CD14-positive monocyte (primary cell): ENCODE measurements around the gene IL2RG. TPM values are rescaled to one million over a fixed set of nuclear protein-coding genes. Genes with fewer than 3 reads are reported as not detected.

Source experiments
- DNase-seq, 3 donors: peaks; one replicate each; pipeline ENCODE4 v3.0.0-alpha.2; 2011 to 2022
- H2AFZ ChIP-seq: 2 replicates; pipeline ENCODE4 v1.6.0; 2012; ENCODE audit warnings: mild to moderate bottlenecking, low read depth, low read length, inconsistent platforms; ENCODE audit not compliant: insufficient read depth, poor library complexity, severe bottlenecking
- H3K27ac ChIP-seq, 2 donors: 1 replicate in 1 of 2; 2 replicates in 1 of 2; pipeline ENCODE4 v1.5.1; 2012 to 2013; ENCODE audit warnings: low read length in 2 of 2, control low read depth in 1 of 2, inconsistent platforms in 1 of 2, low read depth in 1 of 2, mild to moderate bottlenecking in 1 of 2
- H3K27me3 ChIP-seq, 2 donors: one replicate each; pipeline versions ENCODE4 v1.6.0 to v1.6.1; 2011 to 2013; ENCODE audit warnings: low read length in 2 of 2; ENCODE audit not compliant: control insufficient read depth in 2 of 2, insufficient read depth in 2 of 2
- H3K36me3 ChIP-seq, 2 donors: replicated peaks in 1 of 2; 1 replicate in 1 of 2; 2 replicates in 1 of 2; pipeline versions ENCODE4 v1.5.1 to v1.6.1; 2012 to 2013; ENCODE audit warnings: low read length in 2 of 2, control low read depth in 1 of 2, inconsistent platforms in 1 of 2, mild to moderate bottlenecking in 1 of 2; ENCODE audit not compliant: insufficient read depth in 2 of 2, control insufficient read depth in 1 of 2
- H3K4me1 ChIP-seq, 2 donors: 1 replicate in 1 of 2; 2 replicates in 1 of 2; pipeline versions ENCODE4 v1.5.1 to v1.6.1; 2012 to 2013; ENCODE audit warnings: low read length in 2 of 2, control low read depth in 1 of 2, inconsistent platforms in 1 of 2, mild to moderate bottlenecking in 1 of 2, moderate library complexity in 1 of 2; ENCODE audit not compliant: insufficient read depth in 2 of 2, control insufficient read depth in 1 of 2
- H3K4me2 ChIP-seq: replicated peaks from 2 replicates; pipeline ENCODE3; 2012; ENCODE audit warnings: low read length, moderate library complexity, mild to moderate bottlenecking; ENCODE audit not compliant: poor library complexity, severe bottlenecking; ENCODE audit errors: extremely low read depth
- H3K4me3 ChIP-seq, 3 experiments: fragments of 200-600 bp in 1 of 3; sonication (generic) in 1 of 3; replicated peaks in 1 of 3; 1 replicate in 2 of 3; 2 replicates in 1 of 3; pipeline ENCODE4 v1.5.1; 2011 to 2013; ENCODE audit warnings: low read length in 3 of 3, mild to moderate bottlenecking in 3 of 3, control low read depth in 2 of 3, low read depth in 2 of 3, inconsistent platforms in 1 of 3, moderate library complexity in 1 of 3
- H3K79me2 ChIP-seq: 2 replicates; pipeline ENCODE4 v1.6.0; 2012; ENCODE audit warnings: mild to moderate bottlenecking, control low read depth, inconsistent platforms, low read length, moderate library complexity; ENCODE audit not compliant: insufficient read depth
- H3K9ac ChIP-seq: 2 replicates; pipeline ENCODE4 v1.6.0; 2017; ENCODE audit warnings: low read length, mild to moderate bottlenecking; ENCODE audit not compliant: insufficient read depth, poor library complexity, severe bottlenecking
- H3K9me3 ChIP-seq, 2 donors: replicated peaks in 1 of 2; 1 replicate in 1 of 2; 2 replicates in 1 of 2; pipeline versions ENCODE4 v1.5.1 to v1.6.1; 2012 to 2013; ENCODE audit warnings: low read length in 2 of 2, control low read depth in 1 of 2; ENCODE audit not compliant: control insufficient read depth in 1 of 2, insufficient read depth in 1 of 2
- H4K20me1 ChIP-seq: 2 replicates; pipeline ENCODE4 v1.6.0; 2012; ENCODE audit warnings: mild to moderate bottlenecking, low read length, control low read depth, moderate library complexity; ENCODE audit not compliant: insufficient read depth
- H3K27ac Mint-ChIP-seq, 7 donors: one replicate each; pipeline ENCODE4 v1.8.0; 2020; ENCODE audit warnings: mild to moderate bottlenecking in 7 of 7, mixed read lengths in 7 of 7, moderate library complexity in 6 of 7, inconsistent platforms in 2 of 7
- H3K27me3 Mint-ChIP-seq, 3 donors: one replicate each; pipeline ENCODE4 v1.8.0; 2021 to 2022; ENCODE audit warnings: low read depth in 3 of 3, mild to moderate bottlenecking in 3 of 3, mixed read lengths in 3 of 3, moderate library complexity in 3 of 3, inconsistent platforms in 1 of 3
- H3K36me3 Mint-ChIP-seq, 2 donors: one replicate each; pipeline ENCODE4 v1.8.0; 2020; ENCODE audit warnings: mixed read lengths in 2 of 2, inconsistent platforms in 1 of 2, mild to moderate bottlenecking in 1 of 2
- H3K4me1 Mint-ChIP-seq: one replicate; pipeline ENCODE4 v1.8.0; 2020; ENCODE audit warnings: mild to moderate bottlenecking, mixed read lengths
- H3K4me3 Mint-ChIP-seq, 2 donors: one replicate each; pipeline ENCODE4 v1.8.0; 2020; ENCODE audit warnings: mild to moderate bottlenecking in 2 of 2, mixed read lengths in 2 of 2, moderate library complexity in 1 of 2
- H3K9me3 Mint-ChIP-seq, 7 donors: one replicate each; pipeline ENCODE4 v1.8.0; 2020 to 2022; ENCODE audit warnings: mixed read lengths in 7 of 7, mild to moderate bottlenecking in 6 of 7, moderate library complexity in 6 of 7, inconsistent platforms in 2 of 7
- WGBS: methylation state at CpG from one replicate; pipeline ENCODE4 v1.1.5; 2013; ENCODE audit warnings: missing lambda C conversion rate; ENCODE audit not compliant: insufficient coverage; 5-methylcytosine and 5-hydroxymethylcytosine counted together
- intact Hi-C, 2 donors: fragments of 100-400 bp; cut with micrococcal nuclease; formaldehyde crosslinking; loops; one replicate each; pipeline versions ENCODE4 v1.15.0 to v1.15.1; 2023
- polyA plus RNA-seq, 3 donors: library from polyadenylated mRNA; depleted of rRNA in 1 of 3; unstranded in 2 of 3; stranded (reverse) in 1 of 3; fragments of 300-500 nt in 2 of 3; fragments of >200 nt in 1 of 3; fragmentation: Illumina TruSeq in 2 of 3; gene quantifications; 1 replicate in 2 of 3; 2 replicates in 1 of 3; pipeline ENCODE4 v1.2.3, GENCODE V29; 2012 to 2021
- TF ChIP-seq, protein P1 (sequence below): fragments of 200-600 bp; IDR thresholded peaks from one replicate; pipeline ENCODE4 v1.8.0; 2022; ENCODE audit warnings: antibody characterized with exemption, mild to moderate bottlenecking

The IL2RG gene
- polyA plus RNA-seq, 3 donors, result 48.3 to 105 (median 94.5) TPM

DNA sequence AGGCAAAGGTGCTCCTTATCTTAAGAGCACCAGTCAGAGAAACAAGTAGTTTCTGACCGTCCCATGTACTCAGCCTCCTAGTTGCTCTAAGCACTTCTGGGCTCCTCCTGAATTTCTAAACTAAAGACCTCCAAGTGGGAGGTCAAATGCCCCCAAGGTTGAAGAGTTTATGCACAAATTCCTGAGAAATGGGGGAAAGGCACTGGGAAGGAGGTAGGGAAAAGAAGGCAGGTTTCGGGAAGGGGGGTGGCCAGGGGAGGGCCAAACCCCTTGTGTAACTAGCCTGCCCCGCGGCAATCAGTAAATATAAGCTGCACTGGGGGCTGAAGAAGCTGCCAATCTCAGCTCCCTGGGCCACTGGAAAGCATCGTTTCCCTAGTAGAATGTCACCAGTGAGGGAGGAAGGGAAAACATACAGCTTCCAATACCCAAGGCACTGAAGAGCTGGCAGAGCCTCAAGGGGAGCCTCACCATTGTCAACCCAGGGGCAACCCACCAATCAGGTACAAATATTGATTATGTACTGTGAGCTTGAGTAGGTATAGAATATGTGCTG, 12.3 kb downstream of the IL2RG start:
- peaks cover 0 to 19% (median 3%) of the 10 kb centered on the region in 3 donors for H3K27me3 Mint-ChIP-seq
- Histone ChIP-seq H3K27me3 (no peaks in the 10 kb centered on the region), H3K27ac (no peak overlapping the region), H3K4me1 (peaks cover 38 to 44% of the 10 kb centered on the region in 2 donors), H4K20me1 (no peaks in the 10 kb centered on the region), H3K4me2 (no peak overlapping the region), H3K4me3 (no peak overlapping the region), H3K9me3 (no peaks in the 10 kb centered on the region), H3K79me2 (no peaks in the 10 kb centered on the region), H3K9ac (peak overlapping the region; percentile 4), H2AFZ (no peak overlapping the region), H3K36me3 (peaks cover 5 to 7% of the 10 kb centered on the region in 2 donors)
- H3K9me3 Mint-ChIP-seq, result peaks cover 0 to 6% (median 0%) of the 10 kb centered on the region in 7 donors
- DNase-seq, result no peak
- 83% methylated on average over 3 of the region's 5 CpGs for WGBS
- no peak overlapping the region for H3K4me3 Mint-ChIP-seq
- intact Hi-C loops, result loop anchor here (1.0 to 10.0 kb wide), 3 partner anchors 29 to 83 kb away; no protein-coding TSS in a partner anchor
- TF ChIP-seq, protein P1, sequence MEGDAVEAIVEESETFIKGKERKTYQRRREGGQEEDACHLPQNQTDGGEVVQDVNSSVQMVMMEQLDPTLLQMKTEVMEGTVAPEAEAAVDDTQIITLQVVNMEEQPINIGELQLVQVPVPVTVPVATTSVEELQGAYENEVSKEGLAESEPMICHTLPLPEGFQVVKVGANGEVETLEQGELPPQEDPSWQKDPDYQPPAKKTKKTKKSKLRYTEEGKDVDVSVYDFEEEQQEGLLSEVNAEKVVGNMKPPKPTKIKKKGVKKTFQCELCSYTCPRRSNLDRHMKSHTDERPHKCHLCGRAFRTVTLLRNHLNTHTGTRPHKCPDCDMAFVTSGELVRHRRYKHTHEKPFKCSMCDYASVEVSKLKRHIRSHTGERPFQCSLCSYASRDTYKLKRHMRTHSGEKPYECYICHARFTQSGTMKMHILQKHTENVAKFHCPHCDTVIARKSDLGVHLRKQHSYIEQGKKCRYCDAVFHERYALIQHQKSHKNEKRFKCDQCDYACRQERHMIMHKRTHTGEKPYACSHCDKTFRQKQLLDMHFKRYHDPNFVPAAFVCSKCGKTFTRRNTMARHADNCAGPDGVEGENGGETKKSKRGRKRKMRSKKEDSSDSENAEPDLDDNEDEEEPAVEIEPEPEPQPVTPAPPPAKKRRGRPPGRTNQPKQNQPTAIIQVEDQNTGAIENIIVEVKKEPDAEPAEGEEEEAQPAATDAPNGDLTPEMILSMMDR, result no peak
- no peak overlapping the region for H3K27ac Mint-ChIP-seq
- peaks cover 13 to 18% of the 10 kb centered on the region in 2 donors for H3K36me3 Mint-ChIP-seq
- peaks cover 36% of the 10 kb centered on the region for H3K4me1 Mint-ChIP-seq

DNA sequence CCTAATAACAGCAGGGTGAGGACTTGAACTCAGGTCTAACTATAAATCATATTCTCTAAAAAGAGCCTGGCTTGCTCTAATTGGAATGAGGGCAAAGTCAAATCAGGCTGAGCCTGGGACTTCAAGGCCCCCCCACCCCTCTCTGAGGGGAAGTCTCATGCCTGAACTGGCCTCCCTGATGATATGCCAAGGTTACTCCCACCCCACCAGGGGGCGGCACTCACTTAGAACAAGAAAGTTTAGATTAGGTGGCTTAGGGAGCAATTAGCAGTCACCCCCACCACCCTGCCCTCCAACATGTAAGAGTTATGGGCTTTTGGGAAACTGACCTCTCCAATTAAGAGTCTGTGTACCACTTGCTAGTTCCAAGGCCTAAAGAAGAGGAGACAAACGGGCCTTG, 13.1 kb downstream of the IL2RG start:
- no peak overlapping the region for H3K4me3 ChIP-seq
- Mint-ChIP-seq H3K27me3 (peaks cover 0 to 22% (median 5%) of the 10 kb centered on the region in 3 donors), H3K27ac (peak overlapping the region in 3 of 7 donors; percentile 2 to 50 (median 22)), H3K36me3 (peaks cover 13 to 18% of the 10 kb centered on the region in 2 donors), H3K4me3 (no peak overlapping the region), H3K4me1 (peaks cover 29% of the 10 kb centered on the region), H3K9me3 (peaks cover 0 to 6% (median 0%) of the 10 kb centered on the region in 7 donors)
- no peak overlapping the region for H2AFZ ChIP-seq
- no peaks in the 10 kb centered on the region for H3K79me2 ChIP-seq
- H3K4me1 ChIP-seq, result peaks cover 31 to 37% of the 10 kb centered on the region in 2 donors
- no peak overlapping the region for H3K4me2 ChIP-seq
- no peaks in the 10 kb centered on the region for H3K27me3 ChIP-seq
- no peak overlapping the region for H3K27ac ChIP-seq
- TF ChIP-seq, protein P1, result peak; percentile 58
- peak; percentile 61 to 76 (median 63) for DNase-seq
- H3K36me3 ChIP-seq, result peaks cover 5 to 7% of the 10 kb centered on the region in 2 donors
- H3K9me3 ChIP-seq, result no peaks in the 10 kb centered on the region
- H3K9ac ChIP-seq, result no peak overlapping the region
- no peaks in the 10 kb centered on the region for H4K20me1 ChIP-seq
- intact Hi-C loops, result loop anchor here (1.0 to 10.0 kb wide), 3 partner anchors 30 to 84 kb away; no protein-coding TSS in a partner anchor
- WGBS, result 71% methylated on average over 1 of the region's 2 CpGs
